H1 (cell line): ENCODE results near the gene TMEM51. TPM values are rescaled to one million over a fixed set of nuclear protein-coding genes. Genes with fewer than 3 reads are reported as not detected.

Experiments used
- HDAC6 ChIP-seq: IDR thresholded peaks from one replicate; pipeline ENCODE4 v1.7.1; 2012; ENCODE audit warnings: low read depth, mild to moderate bottlenecking, inconsistent platforms, low read length, moderate library complexity
- ZNF274 ChIP-seq: IDR thresholded peaks from 2 replicates; pipeline ENCODE4 v1.7.0; 2012; ENCODE audit warnings: low read length, borderline replicate concordance; ENCODE audit errors: extremely low read depth
- polyA plus RNA-seq, 7 experiments: library from polyadenylated mRNA; depleted of rRNA in 3 of 7; stranded (reverse) in 5 of 7; unstranded in 2 of 7; fragments of >200 nt in 5 of 7; fragments of 200-250 nt in 2 of 7; gene quantifications; 1 replicate in 5 of 7; 2 replicates in 1 of 7; 4 replicates in 1 of 7; pipeline versions ENCODE4 v1.2.1 to v1.2.3, GENCODE V29; 2011 to 2013; ENCODE audit warnings: missing spikeins in 2 of 7, mixed read lengths in 2 of 7
- total RNA-seq: library from RNA; stranded (reverse); fragmentation: NEBNext Ultra II Directional; extraction: Animal tissue kit (Norgen Biotek cat#: 25700); gene quantifications from 2 replicates; pipeline ENCODE4 v1.2.1, GENCODE V29; 2021
- TF ChIP-seq, protein P1 (sequence below), 3 experiments: IDR thresholded peaks; 1 replicate in 2 of 3; 2 replicates in 1 of 3; pipeline versions ENCODE4 v1.5.1 to v1.6.1; 2011; ENCODE audit warnings: low read length in 3 of 3, mild to moderate bottlenecking in 3 of 3, inconsistent platforms in 2 of 3, low read depth in 1 of 3, moderate library complexity in 1 of 3; ENCODE audit not compliant: insufficient read depth in 1 of 3; ENCODE audit errors: control extremely low read depth in 1 of 3

Gene TMEM51
- total and polyA plus RNA-seq, 2 of the 8 experiments (the other 6 are each of a cell fraction or from before 2014, with no cell fraction given): 9.9 to 10.7 TPM

DNA sequence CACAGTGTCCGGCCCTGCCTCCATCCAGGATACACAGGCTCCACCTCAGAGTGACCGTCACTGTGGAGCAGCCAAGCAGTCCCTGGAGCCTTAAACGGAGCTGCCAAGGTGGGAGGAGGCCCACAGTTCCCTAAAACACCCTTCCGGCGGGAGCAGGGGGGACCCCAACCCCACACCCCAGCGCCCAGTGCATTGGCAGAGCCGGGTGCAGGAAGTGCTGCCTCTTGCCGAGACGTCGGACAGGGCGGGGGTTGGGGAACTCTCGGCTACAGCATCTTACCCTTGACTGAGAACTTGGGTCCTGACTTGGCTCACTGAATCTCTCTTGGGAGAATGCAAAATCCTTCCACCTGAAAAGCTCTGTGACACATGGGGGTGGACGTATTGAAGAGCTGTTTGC, 38.7 kb upstream of the TMEM51 start (continued):
- no peak for TF ChIP-seq ZNF274
- TF ChIP-seq HDAC6: no peak
- TF ChIP-seq, protein P1, sequence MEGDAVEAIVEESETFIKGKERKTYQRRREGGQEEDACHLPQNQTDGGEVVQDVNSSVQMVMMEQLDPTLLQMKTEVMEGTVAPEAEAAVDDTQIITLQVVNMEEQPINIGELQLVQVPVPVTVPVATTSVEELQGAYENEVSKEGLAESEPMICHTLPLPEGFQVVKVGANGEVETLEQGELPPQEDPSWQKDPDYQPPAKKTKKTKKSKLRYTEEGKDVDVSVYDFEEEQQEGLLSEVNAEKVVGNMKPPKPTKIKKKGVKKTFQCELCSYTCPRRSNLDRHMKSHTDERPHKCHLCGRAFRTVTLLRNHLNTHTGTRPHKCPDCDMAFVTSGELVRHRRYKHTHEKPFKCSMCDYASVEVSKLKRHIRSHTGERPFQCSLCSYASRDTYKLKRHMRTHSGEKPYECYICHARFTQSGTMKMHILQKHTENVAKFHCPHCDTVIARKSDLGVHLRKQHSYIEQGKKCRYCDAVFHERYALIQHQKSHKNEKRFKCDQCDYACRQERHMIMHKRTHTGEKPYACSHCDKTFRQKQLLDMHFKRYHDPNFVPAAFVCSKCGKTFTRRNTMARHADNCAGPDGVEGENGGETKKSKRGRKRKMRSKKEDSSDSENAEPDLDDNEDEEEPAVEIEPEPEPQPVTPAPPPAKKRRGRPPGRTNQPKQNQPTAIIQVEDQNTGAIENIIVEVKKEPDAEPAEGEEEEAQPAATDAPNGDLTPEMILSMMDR (IDR thresholded peaks at IDR 0.05; ENCODE audit: control extremely low read depth in 1 of 3, insufficient read depth in 1 of 3, low read depth in 1 of 3, low read length in 3 of 3): no peak
